GM18505 (cell line): ENCODE measurements around the gene CDH23.

Source experiments
- ATAC-seq: cut with Tn5 transposase; IDR thresholded peaks from one replicate; pipeline ENCODE4 v1.9.1; 2021; ENCODE audit not compliant: unreplicated experiment
- POLR2A ChIP-seq: IDR thresholded peaks from 4 replicates; pipeline ENCODE4 v1.6.1; 2011; ENCODE audit warnings: borderline replicate concordance; ENCODE audit not compliant: insufficient read depth, insufficient read length; ENCODE audit errors: extremely low read depth

The CDH23 gene

GRCh38 chr10:71658467-71658745, 261.7 kb downstream of the CDH23 start:
- TF ChIP-seq POLR2A = no peak
- ATAC-seq = no peak

GRCh38 chr10:71659111-71659634, 262.5 kb downstream of the CDH23 start:
- no peak for ATAC-seq
- no peak for TF ChIP-seq POLR2A

- TF ChIP-seq POLR2A = no peak
- no peak for ATAC-seq
Observed at GRCh38 chr10:71659737-71660136, 263.0 kb downstream of the CDH23 start.

GRCh38 chr10:71660313-71660712, 263.6 kb downstream of the CDH23 start:
- no peak for ATAC-seq
- TF ChIP-seq POLR2A = no peak

- ATAC-seq = no peak
- TF ChIP-seq POLR2A = no peak
Observed at GRCh38 chr10:71661060-71661622, 264.4 kb downstream of the CDH23 start.

GRCh38 chr10:71661779-71662336, 265.1 kb downstream of the CDH23 start:
- ATAC-seq = no peak
- TF ChIP-seq POLR2A = no peak

GRCh38 chr10:71663311-71663710, 266.6 kb downstream of the CDH23 start:
- no peak for TF ChIP-seq POLR2A
- ATAC-seq = no peak

- no peak for ATAC-seq
- TF ChIP-seq POLR2A = no peak
Observed at GRCh38 chr10:71664585-71664984, 267.9 kb downstream of the CDH23 start.

GRCh38 chr10:71665456-71665855, 268.7 kb downstream of the CDH23 start:
- ATAC-seq = no peak
- no peak for TF ChIP-seq POLR2A

- no peak for TF ChIP-seq POLR2A
- no peak for ATAC-seq
Observed at GRCh38 chr10:71666639-71667386, 270.1 kb downstream of the CDH23 start.

GRCh38 chr10:71667387-71667752, 270.6 kb downstream of the CDH23 start:
- TF ChIP-seq POLR2A = no peak
- ATAC-seq = no peak

GRCh38 chr10:71671994-71672946, 275.6 kb downstream of the CDH23 start:
- no peak for TF ChIP-seq POLR2A
- ATAC-seq = no peak

GRCh38 chr10:71675295-71675970, 278.7 kb downstream of the CDH23 start:
- no peak for TF ChIP-seq POLR2A
- ATAC-seq = no peak
